ENCODE results near the gene DACH1. TPM values are rescaled to one million over a fixed set of nuclear protein-coding genes. Genes with fewer than 3 reads are reported as not detected.

The DACH1 gene
- total and polyA plus RNA-seq, 2 donors from 2014 or later = 5.3 to 10.4 TPM

DNA sequence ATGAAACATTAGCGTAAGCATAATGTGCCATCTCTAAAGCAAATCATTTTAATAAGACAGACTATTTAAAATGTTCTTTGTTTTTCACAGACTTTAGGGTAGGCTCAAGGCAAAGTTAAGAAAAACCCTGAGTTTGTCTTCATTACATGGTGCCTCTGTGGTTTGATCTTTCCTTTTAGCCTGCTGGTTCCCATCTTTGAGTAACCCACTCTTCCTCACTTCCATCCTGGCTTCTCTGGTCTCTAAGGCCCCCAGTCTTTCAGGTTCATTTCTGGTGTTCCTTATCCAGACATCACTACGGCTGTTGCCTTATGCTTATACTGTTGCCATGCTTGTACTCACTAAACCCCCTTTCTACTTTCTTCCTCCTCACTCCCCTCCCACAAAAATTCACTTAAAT, 38.4 kb downstream of the DACH1 start:
- TF ChIP-seq, protein P1, sequence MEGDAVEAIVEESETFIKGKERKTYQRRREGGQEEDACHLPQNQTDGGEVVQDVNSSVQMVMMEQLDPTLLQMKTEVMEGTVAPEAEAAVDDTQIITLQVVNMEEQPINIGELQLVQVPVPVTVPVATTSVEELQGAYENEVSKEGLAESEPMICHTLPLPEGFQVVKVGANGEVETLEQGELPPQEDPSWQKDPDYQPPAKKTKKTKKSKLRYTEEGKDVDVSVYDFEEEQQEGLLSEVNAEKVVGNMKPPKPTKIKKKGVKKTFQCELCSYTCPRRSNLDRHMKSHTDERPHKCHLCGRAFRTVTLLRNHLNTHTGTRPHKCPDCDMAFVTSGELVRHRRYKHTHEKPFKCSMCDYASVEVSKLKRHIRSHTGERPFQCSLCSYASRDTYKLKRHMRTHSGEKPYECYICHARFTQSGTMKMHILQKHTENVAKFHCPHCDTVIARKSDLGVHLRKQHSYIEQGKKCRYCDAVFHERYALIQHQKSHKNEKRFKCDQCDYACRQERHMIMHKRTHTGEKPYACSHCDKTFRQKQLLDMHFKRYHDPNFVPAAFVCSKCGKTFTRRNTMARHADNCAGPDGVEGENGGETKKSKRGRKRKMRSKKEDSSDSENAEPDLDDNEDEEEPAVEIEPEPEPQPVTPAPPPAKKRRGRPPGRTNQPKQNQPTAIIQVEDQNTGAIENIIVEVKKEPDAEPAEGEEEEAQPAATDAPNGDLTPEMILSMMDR (IDR thresholded peaks at IDR 0.05; ENCODE audit: borderline replicate concordance, extremely low read depth, insufficient read depth) = no peak
- no peak overlapping the region for H3K9ac ChIP-seq (ENCODE audit: low read length in 3 of 3)
- H3K9me3 ChIP-seq (ENCODE audit: control insufficient read depth in 2 of 3, insufficient read depth in 1 of 3, low read length in 3 of 3) = no peaks in the 10 kb centered on the region
- H3K27ac ChIP-seq (ENCODE audit: low read depth in 2 of 2, low read length in 2 of 2) = no peak overlapping the region
- peaks cover 0 to 3% (median 0%) of the 10 kb centered on the region in 3 donors for H3K4me1 ChIP-seq (ENCODE audit: control insufficient read depth in 2 of 3, insufficient read depth in 2 of 3, low read depth in 1 of 3, low read length in 3 of 3)
- no peak overlapping the region for H3K4me3 ChIP-seq (ENCODE audit: low read length in 3 of 3)
- DNase-seq (no peak), FAIRE-seq (no peak)
- no peaks in the 10 kb centered on the region for H3K27me3 ChIP-seq (ENCODE audit: control insufficient read depth, insufficient read depth, low read length)
- intact Hi-C loops (cut with DNase I) = no loop called here
- peaks cover 0 to 2% (median 0%) of the 10 kb centered on the region in 3 donors for H3K36me3 ChIP-seq (ENCODE audit: control insufficient read depth in 2 of 3, insufficient read depth in 3 of 3, low read length in 3 of 3)

DNA sequence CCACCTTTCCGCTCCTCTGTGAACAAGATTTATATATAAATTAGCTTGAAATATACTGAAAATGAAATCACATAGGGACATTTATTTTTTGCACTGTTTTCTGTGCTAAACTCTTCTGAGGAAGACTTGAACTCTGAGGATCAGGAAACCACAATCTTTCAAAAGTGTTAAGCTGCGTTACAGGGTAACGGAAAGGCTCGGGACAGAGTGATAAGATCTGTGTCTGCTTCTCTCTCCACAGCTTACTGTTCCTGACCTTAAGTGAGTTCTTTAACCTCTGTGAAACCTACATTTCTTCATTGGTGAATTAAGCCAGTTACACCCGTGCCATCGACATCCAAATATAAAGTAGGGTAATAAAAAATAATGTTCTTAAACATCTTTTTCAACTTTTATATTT, 38.9 kb downstream of the DACH1 start:
- Histone ChIP-seq H3K27me3 (ENCODE audit: control insufficient read depth, insufficient read depth, low read length) (no peaks in the 10 kb centered on the region), H3K36me3 (ENCODE audit: control insufficient read depth in 2 of 3, insufficient read depth in 3 of 3, low read length in 3 of 3) (peaks cover 0 to 2% (median 0%) of the 10 kb centered on the region in 3 donors), H3K9ac (ENCODE audit: low read length in 3 of 3) (no peak overlapping the region), H3K4me3 (ENCODE audit: low read length in 3 of 3) (no peak overlapping the region), H3K9me3 (ENCODE audit: control insufficient read depth in 2 of 3, insufficient read depth in 1 of 3, low read length in 3 of 3) (no peaks in the 10 kb centered on the region), H3K4me1 (ENCODE audit: control insufficient read depth in 2 of 3, insufficient read depth in 2 of 3, low read depth in 1 of 3, low read length in 3 of 3) (peaks cover 0 to 3% (median 0%) of the 10 kb centered on the region in 3 donors), H3K27ac (ENCODE audit: low read depth in 2 of 2, low read length in 2 of 2) (no peak overlapping the region)
- DNase-seq (no peak), FAIRE-seq (no peak)
- TF ChIP-seq, protein P1 (IDR thresholded peaks at IDR 0.05; ENCODE audit: borderline replicate concordance, extremely low read depth, insufficient read depth) = no peak
- intact Hi-C loops (cut with DNase I) = no loop called here

DNA sequence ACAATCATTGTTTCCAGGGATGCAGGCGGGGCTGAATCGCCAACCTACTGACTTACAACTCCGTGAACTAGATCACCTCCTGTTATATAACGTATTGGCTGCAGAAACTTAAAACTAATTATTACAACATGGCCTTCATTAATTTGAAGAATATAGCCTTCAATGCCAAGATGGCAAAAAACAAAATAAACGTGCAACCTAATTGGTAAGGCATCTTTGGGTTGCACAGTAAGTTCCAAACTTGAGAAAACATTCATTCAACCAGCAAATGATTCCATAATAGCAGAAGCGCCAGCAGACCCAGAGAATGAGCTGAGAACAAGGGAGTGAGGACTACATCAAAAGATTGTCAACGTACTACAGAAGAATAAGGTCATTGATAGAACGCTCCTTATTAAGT, 39.8 kb downstream of the DACH1 start:
- no peak overlapping the region for H3K27ac ChIP-seq (ENCODE audit: low read depth in 2 of 2, low read length in 2 of 2)
- FAIRE-seq (no peak), DNase-seq (no peak)
- H3K4me3 ChIP-seq (ENCODE audit: low read length in 3 of 3) = no peak overlapping the region
- no peak overlapping the region for H3K9ac ChIP-seq (ENCODE audit: low read length in 3 of 3)
- no peaks in the 10 kb centered on the region for H3K27me3 ChIP-seq (ENCODE audit: control insufficient read depth, insufficient read depth, low read length)
- intact Hi-C loops (cut with DNase I) = no loop called here
- TF ChIP-seq, protein P1 (IDR thresholded peaks at IDR 0.05; ENCODE audit: borderline replicate concordance, extremely low read depth, insufficient read depth) = no peak
- peaks cover 0 to 2% (median 0%) of the 10 kb centered on the region in 3 donors for H3K36me3 ChIP-seq (ENCODE audit: control insufficient read depth in 2 of 3, insufficient read depth in 3 of 3, low read length in 3 of 3)
- H3K9me3 ChIP-seq (ENCODE audit: control insufficient read depth in 2 of 3, insufficient read depth in 1 of 3, low read length in 3 of 3) = no peaks in the 10 kb centered on the region
- H3K4me1 ChIP-seq (ENCODE audit: control insufficient read depth in 2 of 3, insufficient read depth in 2 of 3, low read depth in 1 of 3, low read length in 3 of 3) = peaks cover 0 to 3% (median 0%) of the 10 kb centered on the region in 3 donors

DNA sequence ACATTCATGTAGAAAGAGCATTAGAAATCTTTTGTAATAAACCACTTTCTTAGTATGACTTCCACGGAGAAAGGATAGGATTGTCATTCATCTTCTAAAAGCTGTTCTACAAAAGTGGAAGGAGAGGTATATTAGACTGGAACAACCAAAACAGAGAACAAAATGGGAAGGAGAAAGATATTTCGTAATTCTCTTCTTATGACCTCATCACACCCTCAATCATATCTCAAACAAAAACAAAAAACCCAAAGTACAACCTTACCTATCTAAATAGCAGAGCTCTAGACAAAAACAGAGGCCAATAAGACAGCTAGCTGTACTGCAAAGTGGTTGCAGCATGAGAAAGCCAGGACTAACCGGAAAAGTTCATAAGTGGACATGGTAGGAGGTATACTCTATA, 46.3 kb downstream of the DACH1 start:
- Histone ChIP-seq H3K27me3 (ENCODE audit: control insufficient read depth, insufficient read depth, low read length) (no peaks in the 10 kb centered on the region), H3K4me3 (ENCODE audit: low read length in 3 of 3) (no peak overlapping the region), H3K9ac (ENCODE audit: low read length in 3 of 3) (no peak overlapping the region), H3K36me3 (ENCODE audit: control insufficient read depth in 2 of 3, insufficient read depth in 3 of 3, low read length in 3 of 3) (peaks cover 0 to 2% (median 0%) of the 10 kb centered on the region in 3 donors), H3K9me3 (ENCODE audit: control insufficient read depth in 2 of 3, insufficient read depth in 1 of 3, low read length in 3 of 3) (no peaks in the 10 kb centered on the region), H3K4me1 (ENCODE audit: control insufficient read depth in 2 of 3, insufficient read depth in 2 of 3, low read depth in 1 of 3, low read length in 3 of 3) (no peaks in the 10 kb centered on the region), H3K27ac (ENCODE audit: low read depth in 2 of 2, low read length in 2 of 2) (no peak overlapping the region)
- TF ChIP-seq, protein P1 (IDR thresholded peaks at IDR 0.05; ENCODE audit: borderline replicate concordance, extremely low read depth, insufficient read depth) = no peak
- intact Hi-C loops (cut with DNase I) = no loop called here
- FAIRE-seq (no peak), DNase-seq (no peak)
